SK-MEL-5 (cell line): ENCODE data around the gene MPC2. TPM values are rescaled to one million over a fixed set of nuclear protein-coding genes. Genes with fewer than 3 reads are reported as not detected.

Experiments
- DNase-seq: peaks from one replicate; pipeline ENCODE4 v3.0.0-alpha.2; 2016; ENCODE audit warnings: low read depth, low spot score
- in situ Hi-C: cut with HindIII; loops from 2 replicates; pipeline ENCODE4 v1.10.0; 2016; ENCODE audit warnings: low sequenced_read_pairs, high pct_unique_total_duplicates, low pct_unique_long_range_greater_than_20kb
- polyA plus RNA-seq, 2 experiments: library from polyadenylated mRNA; depleted of rRNA; stranded (reverse); fragments of >200 nt; gene quantifications; 2 replicates each; pipeline ENCODE4 v1.2.3, GENCODE V29; 2015
- total RNA-seq: library from RNA; depleted of rRNA; stranded (reverse); fragments of >200 nt; shearing (Covaris generic); gene quantifications from 2 replicates; pipeline ENCODE4 v1.2.3, GENCODE V29; 2014; rRNA removed

The MPC2 gene
- total RNA-seq, result 42.4 and 44.6 TPM in 2 replicates
- polyA plus RNA-seq (2015; cell fraction: cytosol; rRNA removed), result 20.7 and 22.3 TPM in 2 replicates
- polyA plus RNA-seq (2015; cell fraction: nucleus; rRNA removed), result 1.3 and 8.1 TPM in 2 replicates

GRCh38 chr1:167936930-167937708 is at the start of gene MPC2:
TSS of gene MPC2 (minus strand) at chr1:167937072. CDS start at chr1:167935841, 1,231 bp downstream.
- in situ Hi-C loops, result no loop called here
- DNase-seq, result peak; percentile 65

- in situ Hi-C loops, result no loop called here
- DNase-seq, result no peak
Observed at GRCh38 chr1:167984886-167985489, 48.1 kb upstream of the MPC2 start.

GRCh38 chr1:167983797-167984420 is 47.0 kb upstream of the MPC2 start:
- no peak for DNase-seq
- in situ Hi-C loops, result no loop called here

- no peak for DNase-seq
- in situ Hi-C loops, result no loop called here
Observed at GRCh38 chr1:167981933-167982332, 45.1 kb upstream of the MPC2 start.

GRCh38 chr1:167977245-167977644 is 40.4 kb upstream of the MPC2 start:
- DNase-seq, result no peak
- in situ Hi-C loops, result no loop called here

- DNase-seq, result no peak
- in situ Hi-C loops, result no loop called here
Observed at GRCh38 chr1:167974698-167975097, 37.8 kb upstream of the MPC2 start.

- no peak for DNase-seq
Observed at GRCh38 chr1:167973832-167974231, 37.0 kb upstream of the MPC2 start.

GRCh38 chr1:167968569-167968968 is 31.7 kb upstream of the MPC2 start:
- in situ Hi-C loops, result no loop called here
- DNase-seq, result no peak

More at GRCh38 chr1:167973832-167974231, 37.0 kb upstream of the MPC2 start:
- in situ Hi-C loops, result no loop called here

GRCh38 chr1:167966050-167966449 is 29.2 kb upstream of the MPC2 start:
- in situ Hi-C loops, result no loop called here
- no peak for DNase-seq

GRCh38 chr1:167964646-167965045 is 27.8 kb upstream of the MPC2 start:
- in situ Hi-C loops, result no loop called here
- no peak for DNase-seq

GRCh38 chr1:167957710-167958109 is 20.8 kb upstream of the MPC2 start:
- in situ Hi-C loops, result no loop called here
- no peak for DNase-seq

- in situ Hi-C loops, result no loop called here
Observed at GRCh38 chr1:167955915-167956314, 19.0 kb upstream of the MPC2 start.

GRCh38 chr1:167950569-167950968 is 13.7 kb upstream of the MPC2 start:
- no peak for DNase-seq
- in situ Hi-C loops, result no loop called here

More at GRCh38 chr1:167955915-167956314, 19.0 kb upstream of the MPC2 start:
- no peak for DNase-seq

GRCh38 chr1:167949785-167950184 is 12.9 kb upstream of the MPC2 start:
- in situ Hi-C loops, result no loop called here
- no peak for DNase-seq

GRCh38 chr1:167947733-167948132 is 10.9 kb upstream of the MPC2 start:
- in situ Hi-C loops, result no loop called here
- DNase-seq, result no peak

GRCh38 chr1:167943541-167943940 is 6.7 kb upstream of the MPC2 start:
- DNase-seq, result no peak
- in situ Hi-C loops, result no loop called here

- in situ Hi-C loops, result no loop called here
- no peak for DNase-seq
Observed at GRCh38 chr1:167940264-167940663, 3.4 kb upstream of the MPC2 start.

GRCh38 chr1:167938080-167938636 is 1.3 kb upstream of the MPC2 start:
- no peak for DNase-seq
- in situ Hi-C loops, result no loop called here
